ENCODE measurements around the gene HES3. TPM values are rescaled to one million over a fixed set of nuclear protein-coding genes. Genes with fewer than 3 reads are reported as not detected.

Gene HES3, protein sequence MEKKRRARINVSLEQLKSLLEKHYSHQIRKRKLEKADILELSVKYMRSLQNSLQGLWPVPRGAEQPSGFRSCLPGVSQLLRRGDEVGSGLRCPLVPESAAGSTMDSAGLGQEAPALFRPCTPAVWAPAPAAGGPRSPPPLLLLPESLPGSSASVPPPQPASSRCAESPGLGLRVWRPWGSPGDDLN
- not detected in 2 replicates for total RNA-seq (2013; cell fraction: nucleolus; rRNA removed)
- total RNA-seq (2014; rRNA removed): not detected in 2 replicates
- total RNA-seq (2014; rRNA removed; fragmentation: Illumina TruSeq; extraction: Trizol): not detected in 2 replicates
- total RNA-seq (2021): not detected in 2 replicates
- polyA plus RNA-seq (2011; ENCODE audit: low read depth): not detected
- polyA plus RNA-seq (2011; rRNA removed): not detected in 2 replicates
- polyA plus RNA-seq (2011; cell fraction: cytosol; rRNA removed): not detected in 2 replicates
- polyA plus RNA-seq (2011; cell fraction: nucleus; rRNA removed): not detected in 2 replicates
- not detected in 2 replicates for polyA plus RNA-seq (2012)
- not detected in 2 replicates for polyA plus RNA-seq (2014; fragmentation: Illumina TruSeq; extraction: Trizol)
- polyA plus RNA-seq (2014; fragmentation: Nextera tagmentation; extraction: Ambion mirVana): not detected
- polyA plus RNA-seq (2014; rRNA removed): not detected in 2 replicates
- not detected for polyA plus RNA-seq (2016; fragmentation: Nextera tagmentation; extraction: Ambion mirVana)
- polyA minus RNA-seq (2011; rRNA and poly(A)+ RNA removed): not detected in 2 replicates
- polyA minus RNA-seq (2011; cell fraction: cytosol; rRNA and poly(A)+ RNA removed): not detected in 2 replicates
- polyA minus RNA-seq (2011; cell fraction: nucleus; rRNA and poly(A)+ RNA removed): not detected in 2 replicates
- Bru-seq, nascent RNA: not detected
- not detected for BruChase-seq, experiment 1, labeled RNA remaining after a 6-hour chase
- BruChase-seq, experiment 2, labeled RNA remaining after a 2-hour chase: not detected
- long read RNA-seq, experiment 1: 0 reads
- long read RNA-seq, experiment 2: 0 reads

DNA sequence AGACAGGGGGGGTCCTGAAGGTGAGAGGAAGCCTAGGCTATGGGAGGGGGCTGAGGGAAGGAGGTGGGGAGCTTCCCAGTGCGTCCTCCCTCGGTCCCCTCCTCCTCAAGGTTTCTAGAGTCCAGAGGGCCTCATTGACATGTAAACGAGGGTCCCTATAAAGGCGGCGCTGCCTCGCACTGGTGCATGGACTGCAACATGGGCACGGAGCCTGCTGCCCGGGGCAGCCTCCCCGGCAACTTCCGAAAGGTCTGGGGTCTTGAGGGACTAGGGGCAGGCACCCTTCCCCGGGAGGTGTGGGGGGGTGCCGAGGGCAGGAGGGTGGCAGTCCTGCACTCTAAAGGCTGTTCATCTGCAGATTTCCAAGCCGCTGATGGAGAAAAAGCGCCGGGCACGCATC lies at the start of gene HES3:
HES3 (plus strand) TSS at position 187 of the 400 bp plus-strand sequence; CDS start at position 374, 187 bp downstream.
- intact Hi-C loops (cut with micrococcal nuclease; ENCODE audit: unreplicated experiment): no loop called here
- H3K9ac ChIP-seq (ENCODE audit: control insufficient read depth, insufficient read depth, low read length): no peak within 1 kb of the TSS
- peaks cover 17 to 26% of the 10 kb centered on the region in 2 experiments for H3K27me3 ChIP-seq (replicated peaks in 1 of 2; ENCODE audit: control insufficient read depth in 2 of 2, insufficient read depth in 2 of 2, low read length in 1 of 2)
- DNase-seq (ENCODE audit: low read depth, low spot score): no peak
- no peaks in the 10 kb centered on the region for H4K20me1 ChIP-seq (ENCODE audit: control insufficient read depth, insufficient read depth)
- ChIA-PET CTCF (interaction anchor here (1.3 kb wide), 1 partner anchor 116 kb away, joined by 3 read pairs; no protein-coding TSS in a partner anchor), RAD21 (ENCODE audit: unreplicated experiment) (no interaction called here), POLR2A (no interaction called here), SMC1A (ENCODE audit: uncharacterized antibody, unreplicated experiment) (no interaction called here)
- in situ Hi-C loops (cut with MboI): no loop called here
- no peaks in the 10 kb centered on the region for H3K9me3 ChIP-seq (replicated peaks; ENCODE audit: control insufficient read depth, insufficient read depth, low read length)
- FAIRE-seq: no peak
- H3K4me1 ChIP-seq (ENCODE audit: control insufficient read depth, insufficient read depth, low read length): peaks cover 5% of the 10 kb centered on the region
- TF ChIP-seq CREM (IDR thresholded peaks at IDR 0.05; ENCODE audit: low read depth) (no peak), SP1 (IDR thresholded peaks at IDR 0.05; ENCODE audit: low read depth, low read length) (no peak), GABPA (IDR thresholded peaks at IDR 0.05; ENCODE audit: low read depth) (no peak), ZNF207 (IDR thresholded peaks at IDR 0.05; ENCODE audit: borderline replicate concordance) (no peak), TARDBP (IDR thresholded peaks at IDR 0.05; ENCODE audit: borderline replicate concordance) (no peak), SRF (IDR thresholded peaks at IDR 0.05; ENCODE audit: low read depth in 2 of 2, low read length in 2 of 2) (no peak), DPF2 (IDR thresholded peaks at IDR 0.05) (no peak), JUND (IDR thresholded peaks at IDR 0.05; ENCODE audit: low read depth, low read length) (no peak), SMAD1 (IDR thresholded peaks at IDR 0.05; ENCODE audit: low read depth, partially characterized antibody) (no peak), ATF7 (IDR thresholded peaks at IDR 0.05; ENCODE audit: low read depth) (no peak)
- TF ChIP-seq, protein P1, sequence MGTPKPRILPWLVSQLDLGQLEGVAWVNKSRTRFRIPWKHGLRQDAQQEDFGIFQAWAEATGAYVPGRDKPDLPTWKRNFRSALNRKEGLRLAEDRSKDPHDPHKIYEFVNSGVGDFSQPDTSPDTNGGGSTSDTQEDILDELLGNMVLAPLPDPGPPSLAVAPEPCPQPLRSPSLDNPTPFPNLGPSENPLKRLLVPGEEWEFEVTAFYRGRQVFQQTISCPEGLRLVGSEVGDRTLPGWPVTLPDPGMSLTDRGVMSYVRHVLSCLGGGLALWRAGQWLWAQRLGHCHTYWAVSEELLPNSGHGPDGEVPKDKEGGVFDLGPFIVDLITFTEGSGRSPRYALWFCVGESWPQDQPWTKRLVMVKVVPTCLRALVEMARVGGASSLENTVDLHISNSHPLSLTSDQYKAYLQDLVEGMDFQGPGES (IDR thresholded peaks at IDR 0.05): no peak
- H3K79me2 ChIP-seq (ENCODE audit: control insufficient read depth, insufficient read depth, low read length): no peaks in the 10 kb centered on the region
- H3K4me2 ChIP-seq (ENCODE audit: control insufficient read depth, insufficient read depth): no peak within 1 kb of the TSS
- no peak within 1 kb of the TSS for H3K27ac ChIP-seq (ENCODE audit: control insufficient read depth, insufficient read depth)
- no TSS peak for BruUV-seq (replicated peaks)
- no peaks in the 10 kb centered on the region for H3K36me3 ChIP-seq (ENCODE audit: control insufficient read depth in 2 of 2, insufficient read depth in 2 of 2, low read length in 1 of 2)
- no peak within 1 kb of the TSS for H2AFZ ChIP-seq (ENCODE audit: control insufficient read depth, low read depth, low read length)
- ATAC-seq: no peak
- WGBS (ENCODE audit: insufficient coverage, insufficient replicate concordance, low lambda C conversion rate, missing lambda C conversion rate): 15% methylated on average over 15 of the region's 16 CpGs
- no peak within 1 kb of the TSS for H3K4me3 ChIP-seq

Measured in GM12878 (cell line).